PC-3 (cell line): ENCODE data around the gene HNRNPDL.

Experiments
- EZH2 ChIP-seq: fragments of 300-600 bp; sonication (generic); IDR thresholded peaks from one replicate; pipeline ENCODE4 v1.6.1; 2017; ENCODE audit warnings: antibody characterized with exemption, mild to moderate bottlenecking, low read length; ENCODE audit not compliant: unreplicated experiment
- EZH2phosphoT487 ChIP-seq: fragments of 300-600 bp; sonication (generic); IDR thresholded peaks from 2 replicates; pipeline ENCODE4 v1.6.1; 2018; ENCODE audit warnings: mild to moderate bottlenecking, antibody characterized with exemption, low read length, borderline replicate concordance
- TF ChIP-seq, protein P1 (sequence below): fragments of 300-600 bp; sonication (generic); conservative IDR thresholded peaks from 2 replicates; pipeline ENCODE4 v1.5.1; 2017; ENCODE audit warnings: antibody characterized with exemption, low read depth, mild to moderate bottlenecking, low read length

DNA sequence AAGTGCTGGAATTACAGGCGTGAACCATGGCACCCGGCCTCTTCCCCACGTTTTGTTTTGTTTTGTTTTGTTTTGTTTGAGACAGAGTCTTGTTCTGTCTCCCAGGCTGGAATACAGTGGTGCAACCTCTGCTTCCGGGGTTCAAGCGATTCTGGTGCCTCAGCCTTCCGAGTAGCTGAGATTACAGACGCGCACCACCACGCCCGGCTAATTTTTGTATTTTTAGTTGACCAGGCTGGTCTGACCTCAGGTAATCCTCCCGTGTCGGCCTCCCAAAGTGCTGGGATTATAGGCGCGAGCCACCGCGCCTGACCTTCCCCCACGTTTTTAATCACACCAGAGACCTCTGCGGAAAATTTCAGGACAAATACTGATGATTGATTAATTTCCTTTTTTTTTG is 2.3 kb upstream of the HNRNPDL start:
- TF ChIP-seq, protein P1, sequence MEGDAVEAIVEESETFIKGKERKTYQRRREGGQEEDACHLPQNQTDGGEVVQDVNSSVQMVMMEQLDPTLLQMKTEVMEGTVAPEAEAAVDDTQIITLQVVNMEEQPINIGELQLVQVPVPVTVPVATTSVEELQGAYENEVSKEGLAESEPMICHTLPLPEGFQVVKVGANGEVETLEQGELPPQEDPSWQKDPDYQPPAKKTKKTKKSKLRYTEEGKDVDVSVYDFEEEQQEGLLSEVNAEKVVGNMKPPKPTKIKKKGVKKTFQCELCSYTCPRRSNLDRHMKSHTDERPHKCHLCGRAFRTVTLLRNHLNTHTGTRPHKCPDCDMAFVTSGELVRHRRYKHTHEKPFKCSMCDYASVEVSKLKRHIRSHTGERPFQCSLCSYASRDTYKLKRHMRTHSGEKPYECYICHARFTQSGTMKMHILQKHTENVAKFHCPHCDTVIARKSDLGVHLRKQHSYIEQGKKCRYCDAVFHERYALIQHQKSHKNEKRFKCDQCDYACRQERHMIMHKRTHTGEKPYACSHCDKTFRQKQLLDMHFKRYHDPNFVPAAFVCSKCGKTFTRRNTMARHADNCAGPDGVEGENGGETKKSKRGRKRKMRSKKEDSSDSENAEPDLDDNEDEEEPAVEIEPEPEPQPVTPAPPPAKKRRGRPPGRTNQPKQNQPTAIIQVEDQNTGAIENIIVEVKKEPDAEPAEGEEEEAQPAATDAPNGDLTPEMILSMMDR: no peak
- TF ChIP-seq EZH2 (no peak), EZH2phosphoT487 (no peak)
